Stimulated activated CD4-positive, alpha-beta T cell treated with anti-CD3 and anti-CD28 coated beads, TNF-alpha, amount 100 ng/mL, for 4 hours (primary cell): ENCODE data around the gene ZP4.
"Not testable (repeated sequence)": the region's sequence is repeated elsewhere in the genome, so short reads cannot be mapped to it uniquely, and the experiment has no call there.

Experiments used
- DNase-seq, 3 experiments: peaks; one replicate each; pipeline ENCODE4 v3.0.0-alpha.2; 2020; ENCODE audit warnings: low read depth in 3 of 3

The ZP4 gene

GRCh38 chr1:237877631-237878030 is 13.1 kb downstream of the ZP4 start:
- no peak for DNase-seq

GRCh38 chr1:237875291-237875690 is 15.4 kb downstream of the ZP4 start:
- no peak for DNase-seq

- DNase-seq: no peak
These were observed 17.1 kb downstream of the ZP4 start for GRCh38 chr1:237873487-237874211.

- DNase-seq: no peak
These were observed 21.7 kb downstream of the ZP4 start for GRCh38 chr1:237868817-237869600.

- DNase-seq: no peak
These were observed 23.3 kb downstream of the ZP4 start for GRCh38 chr1:237867380-237867888.

- no peak for DNase-seq
These were observed 26.1 kb downstream of the ZP4 start for GRCh38 chr1:237864338-237865244.

- no peak for DNase-seq
These were observed 27.5 kb downstream of the ZP4 start for GRCh38 chr1:237863234-237863633.

GRCh38 chr1:237861944-237862343 is 28.8 kb downstream of the ZP4 start:
- no peak for DNase-seq

GRCh38 chr1:237858992-237859391 is 31.7 kb downstream of the ZP4 start:
- no peak for DNase-seq

GRCh38 chr1:237857455-237857854 is 33.3 kb downstream of the ZP4 start:
- DNase-seq: no peak

- DNase-seq: no peak
These were observed 38.4 kb downstream of the ZP4 start for GRCh38 chr1:237852342-237852741.

- no peak for DNase-seq
These were observed 39.4 kb downstream of the ZP4 start for GRCh38 chr1:237851210-237851845.

- DNase-seq: not testable (repeated sequence)
These were observed 47.2 kb downstream of the ZP4 start for GRCh38 chr1:237843516-237843915.

- DNase-seq: no peak
These were observed 49.2 kb downstream of the ZP4 start for GRCh38 chr1:237841485-237841884.

GRCh38 chr1:237838904-237839534 is 51.7 kb downstream of the ZP4 start:
- no peak for DNase-seq

GRCh38 chr1:237838320-237838719 is 52.4 kb downstream of the ZP4 start:
- DNase-seq: no peak

- no peak for DNase-seq
These were observed 56.3 kb downstream of the ZP4 start for GRCh38 chr1:237834461-237834860.

GRCh38 chr1:237834048-237834447 is 56.7 kb downstream of the ZP4 start:
- no peak for DNase-seq

- no peak for DNase-seq
These were observed 57.9 kb downstream of the ZP4 start for GRCh38 chr1:237832858-237833257.
